HG03442 (cell line): ENCODE data around the gene FANCC.
"Not testable (repeated sequence)": the region's sequence is repeated elsewhere in the genome, so short reads cannot be mapped to it uniquely, and the experiment has no call there.

ENCODE experiments used
- ATAC-seq: cut with Tn5 transposase; IDR thresholded peaks from one replicate; pipeline ENCODE4 v1.9.1; 2021; ENCODE audit warnings: mild to moderate bottlenecking, moderate library complexity; ENCODE audit not compliant: unreplicated experiment

The FANCC gene

GRCh38 chr9:95284162-95285080 lies 33.1 kb downstream of the FANCC start:
- no peak for ATAC-seq

DNA sequence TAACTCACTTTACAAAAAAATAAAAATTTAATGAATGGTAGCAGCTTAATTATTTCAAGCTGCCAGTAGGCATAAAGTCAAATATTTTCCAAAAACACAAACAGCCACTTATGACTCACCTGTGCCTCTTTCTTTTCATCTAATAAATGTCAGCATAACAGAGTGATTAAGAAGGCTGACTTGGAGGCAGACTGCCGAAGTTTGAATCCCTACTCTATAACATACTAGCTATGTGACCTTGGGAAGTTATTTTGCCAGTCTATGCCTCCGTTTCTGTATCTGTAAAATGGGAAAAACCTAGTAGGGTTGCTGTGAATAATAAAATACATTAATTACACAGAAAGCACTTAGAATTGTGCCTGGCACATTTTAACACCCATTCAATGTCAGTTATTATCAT lies 33.8 kb downstream of the FANCC start:
- no peak for ATAC-seq

GRCh38 chr9:95282332-95282731 lies 35.2 kb downstream of the FANCC start:
- no peak for ATAC-seq

GRCh38 chr9:95280745-95281144 lies 36.8 kb downstream of the FANCC start:
- no peak for ATAC-seq

- ATAC-seq, result no peak
Observed at GRCh38 chr9:95277509-95277908, 40.0 kb downstream of the FANCC start.

- no peak for ATAC-seq
Observed at GRCh38 chr9:95276395-95276954, 41.0 kb downstream of the FANCC start.

DNA sequence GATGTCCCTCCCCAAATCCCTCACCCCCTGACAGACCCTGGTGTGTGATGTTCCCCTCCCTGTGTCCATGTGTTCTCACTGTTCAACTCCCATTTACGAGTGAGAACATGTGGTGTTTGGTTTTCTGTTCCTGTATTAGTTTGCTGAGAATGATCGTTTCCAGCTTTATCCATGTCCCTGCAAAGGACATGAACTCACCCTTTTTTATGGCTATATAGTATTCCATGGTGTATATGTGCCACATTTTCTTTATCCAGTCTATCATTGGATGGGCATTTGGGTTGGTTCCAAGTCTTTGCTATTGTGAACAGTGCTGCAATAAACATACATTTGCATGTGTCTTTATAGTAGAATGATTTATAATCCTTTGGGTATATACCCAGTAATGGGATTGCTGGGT lies 43.3 kb downstream of the FANCC start:
- not testable (repeated sequence) for ATAC-seq

GRCh38 chr9:95273369-95274022 lies 44.0 kb downstream of the FANCC start:
- ATAC-seq, result no peak

GRCh38 chr9:95272830-95273229 lies 44.7 kb downstream of the FANCC start:
- ATAC-seq, result no peak

DNA sequence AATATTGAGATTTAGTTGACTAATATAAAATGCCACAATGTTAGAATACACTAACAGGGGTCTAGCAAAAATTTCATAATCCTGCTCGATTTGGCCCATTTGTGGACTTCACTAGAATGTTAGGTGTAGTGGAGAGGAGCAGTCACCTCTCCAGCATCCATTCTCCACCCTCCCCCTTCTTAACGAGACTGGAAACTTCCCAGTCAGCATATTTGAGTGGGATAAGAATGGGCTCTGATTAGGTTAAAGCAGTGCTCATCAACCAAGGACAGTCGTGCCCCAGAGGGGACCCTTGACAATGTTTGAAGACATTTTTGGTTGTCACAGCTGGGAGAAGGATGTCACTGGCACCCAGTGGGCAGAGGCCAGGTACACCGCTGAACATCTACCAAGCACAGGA lies 46.7 kb downstream of the FANCC start:
- no peak for ATAC-seq

DNA sequence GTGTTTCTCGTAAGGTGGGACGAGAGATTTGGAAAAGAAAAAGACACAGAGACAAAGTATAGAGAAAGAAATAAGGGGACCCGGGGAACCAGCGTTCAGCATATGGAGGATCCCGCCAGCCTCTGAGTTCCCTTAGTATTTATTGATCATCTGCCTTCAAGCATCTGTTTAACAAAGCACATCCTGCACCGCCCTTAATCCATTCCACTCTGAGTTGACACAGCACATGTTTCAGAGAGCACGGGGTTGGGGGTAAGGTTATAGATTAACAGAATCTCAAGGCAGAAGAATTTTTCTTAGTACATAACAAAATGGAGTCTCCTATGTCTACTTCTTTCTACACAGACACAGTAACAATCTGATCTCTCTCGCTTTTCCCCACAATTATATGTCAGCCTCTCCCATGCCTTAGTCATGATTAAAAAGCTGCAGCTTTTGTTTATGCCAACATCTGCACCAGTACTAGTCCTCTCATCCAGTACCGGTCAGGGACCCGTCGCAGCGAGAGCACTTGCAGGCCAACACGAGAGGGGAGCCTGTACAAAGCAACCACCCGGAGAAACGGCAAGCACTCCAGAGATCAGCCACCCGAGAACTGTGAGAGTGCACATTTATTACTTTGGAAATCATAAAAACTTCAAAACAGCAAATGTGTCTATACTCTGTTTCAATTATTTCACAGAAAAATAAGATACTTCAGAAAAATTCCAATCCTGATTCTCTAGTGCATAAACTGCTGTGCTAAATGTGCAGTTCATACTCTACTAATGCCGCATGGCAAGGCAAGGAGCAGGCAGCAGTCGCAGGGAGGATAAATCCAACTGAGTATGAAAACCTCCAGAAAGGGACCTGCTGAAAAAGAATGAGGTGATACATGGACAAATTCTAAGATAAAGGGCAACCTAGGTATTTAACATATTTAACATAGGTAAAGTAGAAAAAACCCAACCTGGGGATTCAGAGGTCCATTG lies 47.4 kb downstream of the FANCC start:
- ATAC-seq, result not testable (repeated sequence)

DNA sequence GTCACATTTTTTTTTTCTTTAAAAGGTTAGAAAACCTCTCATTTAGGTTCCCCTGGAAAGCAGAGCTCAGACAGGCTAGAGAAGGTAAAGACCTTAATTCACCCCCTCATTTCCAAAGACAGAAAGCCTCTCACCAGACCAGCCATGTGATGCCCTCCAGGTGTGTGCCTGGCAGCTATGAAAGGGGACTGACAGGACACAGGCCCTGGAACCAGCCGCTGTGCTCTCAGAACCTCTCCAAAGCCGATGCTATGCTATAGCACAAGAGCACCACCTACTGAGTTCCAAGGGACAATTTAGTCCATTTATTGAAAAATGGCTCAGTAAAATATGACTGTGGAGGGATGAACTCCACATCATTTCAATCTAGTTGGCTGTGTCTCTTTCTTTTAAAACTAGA lies 48.8 kb downstream of the FANCC start:
- ATAC-seq, result no peak

- peak; percentile 81 for ATAC-seq
Observed at GRCh38 chr9:95266649-95267048, 50.9 kb downstream of the FANCC start.

GRCh38 chr9:95265960-95266359 lies 51.5 kb downstream of the FANCC start:
- no peak for ATAC-seq

GRCh38 chr9:95264954-95265615 lies 52.4 kb downstream of the FANCC start:
- no peak for ATAC-seq

DNA sequence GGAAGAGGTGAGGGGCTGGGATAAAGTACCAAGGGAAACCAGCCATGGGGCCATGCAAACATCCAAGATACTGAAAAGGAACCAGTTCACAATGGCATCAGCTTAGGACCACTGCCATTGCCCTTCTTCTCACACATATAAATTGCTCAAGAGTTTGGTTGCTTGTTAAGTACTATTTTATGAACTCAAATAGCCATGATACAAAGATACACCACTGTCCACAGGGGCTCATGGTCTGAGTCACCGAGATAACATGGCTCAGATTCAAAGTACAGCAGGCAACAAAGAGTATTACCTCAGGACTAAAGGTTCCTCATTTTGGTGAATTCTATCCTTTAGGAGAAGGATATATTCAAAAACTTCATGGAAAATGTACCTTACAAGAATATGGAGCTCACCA lies 55.6 kb downstream of the FANCC start:
- ATAC-seq, result no peak

DNA sequence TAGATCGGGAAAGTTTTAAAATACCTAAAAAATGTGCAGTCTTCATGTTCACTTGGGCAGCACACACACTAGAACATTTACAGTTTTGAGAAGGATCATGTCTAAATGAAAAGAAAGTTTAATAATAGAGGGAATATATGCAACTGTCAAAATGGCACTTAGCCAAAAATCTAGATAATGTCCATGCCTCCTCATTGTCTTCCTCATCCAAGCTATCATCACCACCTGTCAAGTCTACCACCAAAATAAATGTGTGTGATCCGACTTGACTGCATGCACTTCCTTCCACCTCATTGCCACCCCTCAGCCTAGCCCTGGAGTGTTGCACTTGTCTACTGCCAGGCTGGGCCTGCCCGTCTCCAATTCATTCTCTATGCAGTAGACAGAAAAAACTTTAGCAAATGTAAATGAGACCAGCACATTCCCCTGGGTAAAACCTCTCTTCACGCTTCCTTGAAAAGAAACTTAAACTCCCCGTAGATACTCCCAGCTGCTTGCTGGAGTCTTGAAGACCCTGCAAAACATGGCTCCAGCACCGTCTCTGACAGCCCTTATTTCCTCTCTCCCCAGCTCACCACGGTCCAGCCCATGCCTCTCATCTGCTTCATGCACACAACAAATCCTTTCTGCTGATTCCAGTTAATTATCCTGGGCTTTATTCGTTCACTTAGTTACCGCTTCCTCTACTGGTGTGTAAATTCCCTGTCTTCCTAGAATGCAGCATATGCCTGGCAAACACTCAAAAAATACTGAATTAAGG lies 66.9 kb downstream of the FANCC start:
- ATAC-seq, result no peak

DNA sequence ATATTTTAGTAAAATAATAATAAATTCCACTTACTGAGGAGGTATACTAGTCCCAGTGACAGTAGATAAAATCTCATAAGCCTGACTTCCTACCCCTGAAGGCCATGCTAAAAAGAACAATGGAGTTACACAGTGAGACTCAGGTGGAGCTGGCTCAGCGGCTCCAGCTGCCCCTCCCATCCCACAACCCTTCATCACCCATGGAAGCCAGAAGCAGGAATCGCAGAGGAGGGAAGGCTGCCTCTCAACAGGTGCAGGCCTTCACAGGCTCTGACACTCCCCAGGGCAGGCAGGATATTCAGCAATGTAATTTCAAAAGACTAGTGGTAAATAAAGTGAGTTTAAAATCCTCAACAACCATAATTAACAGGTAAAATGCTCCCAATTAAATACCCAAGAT lies 67.5 kb downstream of the FANCC start:
- no peak for ATAC-seq

DNA sequence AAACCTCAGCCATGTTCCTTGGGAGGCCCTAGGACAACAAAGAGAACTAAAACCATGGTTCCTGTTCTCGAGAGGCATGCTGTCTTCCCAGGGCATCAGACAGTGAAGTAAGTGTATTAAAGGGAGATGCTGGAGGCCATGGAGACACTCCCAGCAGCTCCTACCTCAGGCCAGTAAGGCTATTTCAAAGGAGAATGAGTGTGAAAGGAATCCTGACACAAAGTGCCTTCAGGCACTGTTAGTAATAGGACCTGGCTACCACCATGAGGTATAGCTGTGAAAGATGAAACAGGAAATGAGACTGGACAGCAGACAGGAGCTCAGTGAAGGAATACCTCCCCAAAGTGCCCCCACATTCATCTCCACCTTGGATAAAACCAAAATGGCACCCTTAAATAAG lies 71.0 kb downstream of the FANCC start:
- ATAC-seq, result no peak

DNA sequence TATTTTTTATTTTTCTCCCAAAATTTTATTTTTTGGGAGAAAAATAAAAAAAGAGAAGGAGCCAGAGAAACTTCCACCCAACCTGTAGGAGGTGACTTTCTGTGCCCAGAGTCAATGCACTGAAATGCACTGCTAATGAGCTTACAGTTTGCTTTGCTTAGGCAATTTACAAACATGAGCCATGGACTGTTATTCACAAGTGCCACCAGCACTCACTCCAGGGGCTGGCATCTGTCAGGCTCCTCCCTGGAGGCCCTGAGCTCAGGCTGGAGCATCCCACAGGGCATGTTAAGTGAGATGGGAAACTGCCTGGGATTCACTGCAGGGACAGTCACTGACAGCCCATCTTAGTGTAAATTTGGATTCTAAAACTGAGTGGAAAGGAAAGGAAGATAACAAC lies 74.9 kb downstream of the FANCC start:
- no peak for ATAC-seq
